Measurements from ENCODE around the gene TXNRD2. TPM values are rescaled to one million over a fixed set of nuclear protein-coding genes. Genes with fewer than 3 reads are reported as not detected.
"Not testable (repeated sequence)": the region's sequence is repeated elsewhere in the genome, so short reads cannot be mapped to it uniquely, and the experiment has no call there.

Gene TXNRD2
- total RNA-seq, 1 experiment from 2014 or later: 22.9 TPM

DNA sequence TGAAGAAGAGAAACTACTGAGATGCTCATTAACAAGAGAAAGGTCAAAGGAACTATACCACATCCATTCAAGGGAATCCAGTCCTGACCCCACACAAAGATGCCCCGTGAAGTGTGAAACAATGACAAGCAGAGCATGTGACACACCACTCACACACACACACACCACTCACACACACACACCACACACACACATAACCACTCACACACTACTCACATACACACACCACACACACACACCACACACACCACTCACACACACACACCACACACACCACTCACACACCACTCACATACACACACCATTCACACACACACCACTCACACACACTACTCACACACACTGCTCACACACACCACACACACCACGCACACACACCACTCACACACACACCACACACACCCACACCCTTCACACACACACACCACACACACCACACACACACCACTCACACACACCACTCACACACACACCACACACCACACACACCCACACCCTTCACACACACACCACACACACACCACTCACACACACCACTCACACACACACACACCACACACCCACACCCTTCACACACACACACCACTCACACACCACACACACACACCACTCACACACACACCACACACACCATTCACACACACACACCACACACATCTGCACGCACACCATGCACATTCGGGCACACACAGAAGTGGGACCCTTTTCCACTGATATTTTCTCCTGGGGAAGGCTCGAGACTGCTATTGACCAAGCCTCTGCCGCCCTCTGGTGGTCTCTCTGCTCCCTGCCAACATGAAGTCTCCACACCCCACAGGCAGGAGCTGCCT is 32.1 kb downstream of the TXNRD2 start:
- no peaks in the 10 kb centered on the region for H3K79me2 ChIP-seq (ENCODE audit: insufficient read depth, low read length)
- H3K27me3 Mint-ChIP-seq (ENCODE audit: low read depth): no peaks in the 10 kb centered on the region
- H2BK120ac ChIP-seq (ENCODE audit: low read depth, low read length, poor library complexity, severe bottlenecking): no peak overlapping the region
- no peak overlapping the region for H2AFZ ChIP-seq (ENCODE audit: low read length)
- TF ChIP-seq, protein P1, sequence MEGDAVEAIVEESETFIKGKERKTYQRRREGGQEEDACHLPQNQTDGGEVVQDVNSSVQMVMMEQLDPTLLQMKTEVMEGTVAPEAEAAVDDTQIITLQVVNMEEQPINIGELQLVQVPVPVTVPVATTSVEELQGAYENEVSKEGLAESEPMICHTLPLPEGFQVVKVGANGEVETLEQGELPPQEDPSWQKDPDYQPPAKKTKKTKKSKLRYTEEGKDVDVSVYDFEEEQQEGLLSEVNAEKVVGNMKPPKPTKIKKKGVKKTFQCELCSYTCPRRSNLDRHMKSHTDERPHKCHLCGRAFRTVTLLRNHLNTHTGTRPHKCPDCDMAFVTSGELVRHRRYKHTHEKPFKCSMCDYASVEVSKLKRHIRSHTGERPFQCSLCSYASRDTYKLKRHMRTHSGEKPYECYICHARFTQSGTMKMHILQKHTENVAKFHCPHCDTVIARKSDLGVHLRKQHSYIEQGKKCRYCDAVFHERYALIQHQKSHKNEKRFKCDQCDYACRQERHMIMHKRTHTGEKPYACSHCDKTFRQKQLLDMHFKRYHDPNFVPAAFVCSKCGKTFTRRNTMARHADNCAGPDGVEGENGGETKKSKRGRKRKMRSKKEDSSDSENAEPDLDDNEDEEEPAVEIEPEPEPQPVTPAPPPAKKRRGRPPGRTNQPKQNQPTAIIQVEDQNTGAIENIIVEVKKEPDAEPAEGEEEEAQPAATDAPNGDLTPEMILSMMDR (conservative IDR thresholded peaks at IDR 0.05): peak; percentile 86
- H2BK20ac ChIP-seq (ENCODE audit: low read depth, low read length, poor library complexity, severe bottlenecking): no peak overlapping the region
- H3K36me3 Mint-ChIP-seq (ENCODE audit: insufficient read depth in 1 of 3, low read depth in 3 of 3): peaks cover 0 to 16% (median 15%) of the 10 kb centered on the region in 3 experiments; a peak in 5 of 7 replicates
- H3K23ac ChIP-seq (ENCODE audit: insufficient read length, low read depth, low read length): no peak overlapping the region
- no peak overlapping the region for H3K56ac ChIP-seq (ENCODE audit: insufficient read length, low read depth, low read length)
- H3K9me3 Mint-ChIP-seq: peaks cover 0 to 4% of the 10 kb centered on the region in 2 experiments; a peak in 2 of 5 replicates
- no peak overlapping the region for H2BK12ac ChIP-seq (ENCODE audit: insufficient read length, low read depth, low read length)
- no peak overlapping the region for H3K14ac ChIP-seq (ENCODE audit: insufficient read depth, low read length)
- peak overlapping the region; percentile 23 for H4K5ac ChIP-seq (ENCODE audit: insufficient read length, low read depth, low read length)
- no peaks in the 10 kb centered on the region for H4K20me1 ChIP-seq (ENCODE audit: control insufficient read depth, insufficient read depth, insufficient read length)
- no peaks in the 10 kb centered on the region for H3K23me2 ChIP-seq (ENCODE audit: insufficient read length, low read depth, low read length, poor library complexity, severe bottlenecking)
- peak; percentile 82 for DNase-seq
- no peak overlapping the region for H2BK5ac ChIP-seq (ENCODE audit: insufficient read length, low read length)
- H3K27me3 ChIP-seq (ENCODE audit: insufficient read depth, low read length): no peaks in the 10 kb centered on the region
- H3K9me3 ChIP-seq (ENCODE audit: control insufficient read depth, low read depth, low read length): peaks cover 5% of the 10 kb centered on the region
- H3K4ac ChIP-seq (ENCODE audit: low read depth, low read length): no peak overlapping the region
- H2AK5ac ChIP-seq (ENCODE audit: insufficient read length, low read length): no peak overlapping the region
- H3K4me2 ChIP-seq (ENCODE audit: insufficient read depth, insufficient read length, low read length): no peak overlapping the region
- peak overlapping the region in 1 of 3 experiments; percentile 21; a peak in 3 of 7 replicates for H3K27ac Mint-ChIP-seq
- no peak overlapping the region for H2BK15ac ChIP-seq (ENCODE audit: low read depth, low read length)
- peak overlapping the region in 1 of 2 experiments; percentile 38; a peak in 2 of 5 replicates for H3K4me3 Mint-ChIP-seq
- peaks cover 0 to 3% of the 10 kb centered on the region in 2 experiments; a peak in 2 of 4 replicates for H3K4me1 Mint-ChIP-seq
- H3K9ac ChIP-seq (ENCODE audit: extremely low read depth, insufficient read length, low read length): no peak overlapping the region
- H3K18ac ChIP-seq (ENCODE audit: insufficient read length, low read depth, low read length): no peak overlapping the region
- H4K8ac ChIP-seq (replicated peaks; ENCODE audit: insufficient read length, low read depth, low read length): no peak overlapping the region
- no peaks in the 10 kb centered on the region for H3K79me1 ChIP-seq (ENCODE audit: insufficient read depth, low read depth, low read length, poor library complexity, severe bottlenecking)
- H3K27ac ChIP-seq (ENCODE audit: insufficient read length, low read depth, low read length): no peak overlapping the region
- no peak overlapping the region for H3T11ph ChIP-seq (ENCODE audit: low read length)
- WGBS (ENCODE audit: extremely low coverage, insufficient read length, low lambda C conversion rate): 100% methylated on average over 2 of the region's 6 CpGs
- H3K4me1 ChIP-seq (ENCODE audit: insufficient read depth, low read length): no peaks in the 10 kb centered on the region
- H4K91ac ChIP-seq (ENCODE audit: insufficient read length, low read depth, low read length): no peak overlapping the region

DNA sequence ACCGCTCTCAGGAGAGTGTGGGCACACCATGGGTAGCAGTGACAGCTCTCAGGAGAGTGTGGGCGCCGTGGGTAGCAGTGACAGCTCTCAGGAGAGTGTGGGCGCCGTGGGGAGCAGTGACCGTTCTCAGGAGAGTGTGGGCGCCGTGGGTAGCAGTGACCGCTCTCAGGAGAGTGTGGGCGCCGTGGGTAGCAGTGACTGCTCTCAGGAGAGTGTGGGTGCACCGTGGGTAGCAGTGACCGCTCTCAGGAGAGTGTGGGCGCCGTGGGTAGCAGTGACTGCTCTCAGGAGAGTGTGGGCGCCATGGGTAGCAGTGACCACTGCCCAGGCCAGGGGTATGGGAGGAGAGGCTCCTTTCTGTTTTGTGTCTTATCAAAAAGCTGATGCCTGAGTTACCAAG is 33.7 kb downstream of the TXNRD2 start:
- not testable (repeated sequence) for H3K4ac ChIP-seq (ENCODE audit: low read depth, low read length); H3K9me3 Mint-ChIP-seq; H2BK12ac ChIP-seq (ENCODE audit: insufficient read length, low read depth, low read length); H2BK120ac ChIP-seq (ENCODE audit: low read depth, low read length, poor library complexity, severe bottlenecking); H3K36me3 Mint-ChIP-seq (ENCODE audit: insufficient read depth in 1 of 3, low read depth in 3 of 3); H2BK15ac ChIP-seq (ENCODE audit: low read depth, low read length); H2BK5ac ChIP-seq (ENCODE audit: insufficient read length, low read length); H4K91ac ChIP-seq (ENCODE audit: insufficient read length, low read depth, low read length); H3K27ac ChIP-seq (ENCODE audit: insufficient read length, low read depth, low read length); H4K5ac ChIP-seq (ENCODE audit: insufficient read length, low read depth, low read length); H3K27ac Mint-ChIP-seq; H3K4me1 ChIP-seq (ENCODE audit: insufficient read depth, low read length); H2AFZ ChIP-seq (ENCODE audit: low read length); H3K4me3 Mint-ChIP-seq; H3K9me3 ChIP-seq (ENCODE audit: control insufficient read depth, low read depth, low read length); H3T11ph ChIP-seq (ENCODE audit: low read length); H3K23me2 ChIP-seq (ENCODE audit: insufficient read length, low read depth, low read length, poor library complexity, severe bottlenecking); H3K79me2 ChIP-seq (ENCODE audit: insufficient read depth, low read length); H3K18ac ChIP-seq (ENCODE audit: insufficient read length, low read depth, low read length); H4K20me1 ChIP-seq (ENCODE audit: control insufficient read depth, insufficient read depth, insufficient read length); H3K27me3 Mint-ChIP-seq (ENCODE audit: low read depth); H3K27me3 ChIP-seq (ENCODE audit: insufficient read depth, low read length); H3K9ac ChIP-seq (ENCODE audit: extremely low read depth, insufficient read length, low read length); H3K56ac ChIP-seq (ENCODE audit: insufficient read length, low read depth, low read length); H3K14ac ChIP-seq (ENCODE audit: insufficient read depth, low read length); H4K8ac ChIP-seq (replicated peaks; ENCODE audit: insufficient read length, low read depth, low read length); H2BK20ac ChIP-seq (ENCODE audit: low read depth, low read length, poor library complexity, severe bottlenecking); H3K79me1 ChIP-seq (ENCODE audit: insufficient read depth, low read depth, low read length, poor library complexity, severe bottlenecking); DNase-seq; H2AK5ac ChIP-seq (ENCODE audit: insufficient read length, low read length); H3K23ac ChIP-seq (ENCODE audit: insufficient read length, low read depth, low read length); H3K4me2 ChIP-seq (ENCODE audit: insufficient read depth, insufficient read length, low read length)
- WGBS (ENCODE audit: extremely low coverage, insufficient read length, low lambda C conversion rate): no CpG with 5 or more reads among the region's 16 CpGs
- H3K4me1 Mint-ChIP-seq: peaks cover 6 to 16% of the 10 kb centered on the region in 2 experiments
